ENCODE results near the gene KRT85.

- TF ChIP-seq, protein P1, sequence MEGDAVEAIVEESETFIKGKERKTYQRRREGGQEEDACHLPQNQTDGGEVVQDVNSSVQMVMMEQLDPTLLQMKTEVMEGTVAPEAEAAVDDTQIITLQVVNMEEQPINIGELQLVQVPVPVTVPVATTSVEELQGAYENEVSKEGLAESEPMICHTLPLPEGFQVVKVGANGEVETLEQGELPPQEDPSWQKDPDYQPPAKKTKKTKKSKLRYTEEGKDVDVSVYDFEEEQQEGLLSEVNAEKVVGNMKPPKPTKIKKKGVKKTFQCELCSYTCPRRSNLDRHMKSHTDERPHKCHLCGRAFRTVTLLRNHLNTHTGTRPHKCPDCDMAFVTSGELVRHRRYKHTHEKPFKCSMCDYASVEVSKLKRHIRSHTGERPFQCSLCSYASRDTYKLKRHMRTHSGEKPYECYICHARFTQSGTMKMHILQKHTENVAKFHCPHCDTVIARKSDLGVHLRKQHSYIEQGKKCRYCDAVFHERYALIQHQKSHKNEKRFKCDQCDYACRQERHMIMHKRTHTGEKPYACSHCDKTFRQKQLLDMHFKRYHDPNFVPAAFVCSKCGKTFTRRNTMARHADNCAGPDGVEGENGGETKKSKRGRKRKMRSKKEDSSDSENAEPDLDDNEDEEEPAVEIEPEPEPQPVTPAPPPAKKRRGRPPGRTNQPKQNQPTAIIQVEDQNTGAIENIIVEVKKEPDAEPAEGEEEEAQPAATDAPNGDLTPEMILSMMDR (IDR thresholded peaks at IDR 0.05) = no peak
- TF ChIP-seq ZFX (IDR thresholded peaks at IDR 0.05; ENCODE audit: borderline replicate concordance) = no peak
Observed at GRCh38 chr12:52338241-52338960, 28.9 kb downstream of the KRT85 start.

All from 22Rv1 (cell line).